Liver (tissue), 3 donors: ENCODE data around the gene TFF1.

Experiments used
- ATF3 ChIP-seq: IDR thresholded peaks from 2 replicates; pipeline ENCODE4 v1.6.1; 2016; ENCODE audit warnings: antibody characterized with exemption
- CTCF ChIP-seq: fragments of 150-350 bp; IDR thresholded peaks from 2 replicates; pipeline ENCODE4 v1.5.1; 2017; ENCODE audit warnings: improper control_type of control experiment, low read depth, low read length; ENCODE audit not compliant: missing input control
- EGR1 ChIP-seq, 2 donors: IDR thresholded peaks; 2 replicates each; pipeline ENCODE4 v1.6.1; 2016 to 2018; ENCODE audit warnings: antibody characterized with exemption in 2 of 2, low read depth in 2 of 2
- FOXA2 ChIP-seq: IDR thresholded peaks from 2 replicates; pipeline ENCODE4 v1.6.1; 2016; ENCODE audit warnings: antibody characterized with exemption
- HNF4A ChIP-seq, 2 donors: conservative IDR thresholded peaks; 2 replicates each; pipeline ENCODE4 v1.6.1; 2016; ENCODE audit warnings: antibody characterized with exemption in 2 of 2, mild to moderate bottlenecking in 2 of 2
- JUND ChIP-seq, 2 donors: IDR thresholded peaks; 2 replicates each; pipeline ENCODE4 v1.6.1; 2016; ENCODE audit warnings: antibody characterized with exemption in 2 of 2
- REST ChIP-seq: IDR thresholded peaks from 2 replicates; pipeline ENCODE4 v1.6.1; 2016; ENCODE audit warnings: antibody characterized with exemption, mild to moderate bottlenecking
- SP1 ChIP-seq: IDR thresholded peaks from 2 replicates; pipeline ENCODE4 v1.6.1; 2018; ENCODE audit warnings: antibody characterized with exemption, mild to moderate bottlenecking
- donor health status: healthy.
- donor health status: healthy.

- TF ChIP-seq CTCF, result no peak
- TF ChIP-seq EGR1 (IDR thresholded peaks at IDR 0.05; ENCODE audit: low read depth in 2 of 2), result no peak
- no peak for TF ChIP-seq HNF4A (conservative IDR thresholded peaks at IDR 0.05)
- no peak for TF ChIP-seq REST
- TF ChIP-seq ATF3, result no peak
- no peak for TF ChIP-seq SP1
- TF ChIP-seq FOXA2, result no peak
- no peak for TF ChIP-seq JUND (IDR thresholded peaks at IDR 0.05)
Measured at GRCh38 chr21:42356046-42356445, 10.3 kb downstream of the TFF1 start.
